Measurements from ENCODE around the gene FADS2.
A peak's percentile ranks its signal among the peaks of the same experiment; 100 is the strongest.

DNA sequence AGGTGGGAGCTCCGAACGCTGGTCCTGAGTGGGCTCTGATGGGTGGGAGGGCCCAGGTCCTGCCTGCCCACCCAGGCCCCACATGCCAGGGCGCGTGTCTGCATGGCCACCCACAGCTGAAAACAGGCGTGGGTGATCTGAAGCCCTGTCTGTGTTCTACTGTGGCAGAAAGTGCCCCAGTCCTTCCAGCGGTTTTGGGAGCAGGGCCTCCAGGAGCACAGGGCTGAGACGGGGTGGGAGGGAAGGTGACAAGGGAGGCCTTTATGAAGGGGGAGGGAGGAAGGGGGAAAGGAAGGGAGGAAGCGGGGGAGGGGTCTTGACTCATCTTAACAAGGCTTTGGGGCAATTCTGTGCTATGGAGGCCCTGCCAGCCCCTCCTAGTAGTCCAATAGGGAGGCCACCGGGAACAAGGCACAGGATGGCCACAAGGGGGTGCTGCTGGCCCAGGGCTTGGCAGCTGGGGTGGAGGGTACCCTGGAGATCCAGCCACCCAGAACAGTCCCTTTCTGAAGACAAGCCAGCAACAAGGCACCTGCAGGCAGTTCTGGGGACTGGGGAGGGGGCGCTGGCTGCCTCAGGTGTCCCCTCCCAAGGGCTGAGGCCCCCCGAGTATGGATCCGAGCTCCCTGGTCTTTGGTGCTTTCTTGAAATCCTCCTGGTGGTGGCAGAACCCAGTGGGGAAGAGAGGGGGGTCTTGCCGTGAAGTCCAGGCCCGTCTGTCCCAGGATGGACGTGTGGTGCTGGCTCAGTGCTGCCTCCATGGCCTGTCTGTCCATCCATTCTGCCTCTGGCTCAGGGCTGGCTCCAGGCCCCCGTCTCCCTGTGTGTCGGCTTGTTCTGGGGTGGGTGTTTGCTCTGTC is 69.5 kb downstream of the FADS2 start:
- TF ChIP-seq, protein P1, sequence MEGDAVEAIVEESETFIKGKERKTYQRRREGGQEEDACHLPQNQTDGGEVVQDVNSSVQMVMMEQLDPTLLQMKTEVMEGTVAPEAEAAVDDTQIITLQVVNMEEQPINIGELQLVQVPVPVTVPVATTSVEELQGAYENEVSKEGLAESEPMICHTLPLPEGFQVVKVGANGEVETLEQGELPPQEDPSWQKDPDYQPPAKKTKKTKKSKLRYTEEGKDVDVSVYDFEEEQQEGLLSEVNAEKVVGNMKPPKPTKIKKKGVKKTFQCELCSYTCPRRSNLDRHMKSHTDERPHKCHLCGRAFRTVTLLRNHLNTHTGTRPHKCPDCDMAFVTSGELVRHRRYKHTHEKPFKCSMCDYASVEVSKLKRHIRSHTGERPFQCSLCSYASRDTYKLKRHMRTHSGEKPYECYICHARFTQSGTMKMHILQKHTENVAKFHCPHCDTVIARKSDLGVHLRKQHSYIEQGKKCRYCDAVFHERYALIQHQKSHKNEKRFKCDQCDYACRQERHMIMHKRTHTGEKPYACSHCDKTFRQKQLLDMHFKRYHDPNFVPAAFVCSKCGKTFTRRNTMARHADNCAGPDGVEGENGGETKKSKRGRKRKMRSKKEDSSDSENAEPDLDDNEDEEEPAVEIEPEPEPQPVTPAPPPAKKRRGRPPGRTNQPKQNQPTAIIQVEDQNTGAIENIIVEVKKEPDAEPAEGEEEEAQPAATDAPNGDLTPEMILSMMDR (conservative IDR thresholded peaks at IDR 0.05; ENCODE audit: low read length) = peak; percentile 88
- no peak for TF ChIP-seq EZH2phosphoT487 (IDR thresholded peaks at IDR 0.05; ENCODE audit: borderline replicate concordance, low read depth, low read length)

Data from OCI-LY7 (cell line).